Caco-2 (cell line): Measurements from ENCODE around the gene LCK. TPM values are rescaled to one million over a fixed set of nuclear protein-coding genes. Genes with fewer than 3 reads are reported as not detected.

Source experiments
- BruUV-seq: library from RNA; stranded (reverse); fragments of 400-500 nt; replicated peaks from 2 replicates; lab custom pipeline; 2021; lab: Mats Ljungman, UMichigan
- CTCF ChIA-PET: fragments of 300-600 bp; sonication (Branson Sonifier 250); formaldehyde crosslinking; loops from one replicate; lab custom pipeline; 2022; ENCODE audit warnings: antibody characterized with exemption; lab: Charles Lee
- POLR2A ChIA-PET: fragments of 300-600 bp; sonication (Branson Sonifier 250); formaldehyde crosslinking; loops from one replicate; lab custom pipeline; 2022; ENCODE audit warnings: antibody characterized with exemption; lab: Charles Lee
- DNase-seq, 2 experiments: peaks; one replicate each; pipeline versions ENCODE4 v3.0.0 to v3.0.0-alpha.2; 2020 to 2022
- H3K27me3 ChIP-seq: replicated peaks from 2 replicates; pipeline ENCODE4 v1.6.0; 2011; ENCODE audit warnings: low read length; ENCODE audit not compliant: control insufficient read depth, insufficient read depth
- H3K36me3 ChIP-seq: 2 replicates; pipeline ENCODE4 v1.5.1; 2011; ENCODE audit warnings: low read length; ENCODE audit not compliant: control insufficient read depth, insufficient read depth
- H3K4me1 ChIP-seq: fragments of 250-450 bp; sonication (Bioruptor Pico); 2 replicates; pipeline ENCODE4 v1.5.1; 2020; ENCODE audit warnings: mild to moderate bottlenecking
- H3K4me3 ChIP-seq: 2 replicates; pipeline ENCODE4 v1.5.1; 2011; ENCODE audit warnings: low read depth, mild to moderate bottlenecking, control low read depth, low read length
- H3K9me3 ChIP-seq: fragments of 250-450 bp; sonication (Bioruptor Pico); 2 replicates; pipeline ENCODE4 v1.5.1; 2020; ENCODE audit warnings: mild to moderate bottlenecking, moderate library complexity
- H3K27ac Mint-ChIP-seq: one replicate; pipeline ENCODE4 v1.8.0; 2022; ENCODE audit warnings: mixed read lengths; ENCODE audit not compliant: unreplicated experiment
- H3K27me3 Mint-ChIP-seq: one replicate; pipeline ENCODE4 v1.8.0; 2022; ENCODE audit warnings: mixed read lengths; ENCODE audit not compliant: insufficient read depth, unreplicated experiment
- H3K36me3 Mint-ChIP-seq: one replicate; pipeline ENCODE4 v1.8.0; 2022; ENCODE audit warnings: mild to moderate bottlenecking, mixed read lengths; ENCODE audit not compliant: insufficient read depth, unreplicated experiment
- H3K4me1 Mint-ChIP-seq: one replicate; pipeline ENCODE4 v1.8.0; 2022; ENCODE audit warnings: low read depth, mixed read lengths; ENCODE audit not compliant: unreplicated experiment
- H3K4me3 Mint-ChIP-seq: one replicate; pipeline ENCODE4 v1.8.0; 2022; ENCODE audit warnings: mild to moderate bottlenecking, moderate library complexity, mixed read lengths; ENCODE audit not compliant: unreplicated experiment
- H3K9me3 Mint-ChIP-seq: one replicate; pipeline ENCODE4 v1.8.0; 2022; ENCODE audit warnings: mixed read lengths; ENCODE audit not compliant: unreplicated experiment
- intact Hi-C: fragments of 100-400 bp; cut with micrococcal nuclease; formaldehyde crosslinking; loops from one replicate; pipeline ENCODE4 v1.10.0; 2022; ENCODE audit not compliant: unreplicated experiment
- total RNA-seq: library from RNA; stranded (reverse); gene quantifications from 2 replicates; pipeline ENCODE4 v1.2.3, GENCODE V29; 2022
- TF ChIP-seq, protein P1 (sequence below), 2 experiments: fragments of 200-600 bp in 1 of 2; IDR thresholded peaks; 1 replicate in 1 of 2; 2 replicates in 1 of 2; pipeline versions ENCODE4 v1.5.1 to v1.8.0; 2011 to 2022; ENCODE audit warnings: antibody characterized with exemption in 1 of 2, control low read depth in 1 of 2, inconsistent platforms in 1 of 2, low read depth in 1 of 2, low read length in 1 of 2, mild to moderate bottlenecking in 1 of 2, moderate library complexity in 1 of 2; ENCODE audit not compliant: insufficient read depth in 1 of 2, severe bottlenecking in 1 of 2, unreplicated experiment in 1 of 2

Gene LCK
- total RNA-seq, 1 experiment from 2014 or later: 0.39 TPM

- no peak for DNase-seq
- Histone ChIP-seq H3K27me3 (no peaks in the 10 kb centered on the region), H3K4me3 (no peak overlapping the region), H3K9me3 (no peaks in the 10 kb centered on the region), H3K4me1 (no peaks in the 10 kb centered on the region), H3K36me3 (no peaks in the 10 kb centered on the region)
- ChIA-PET CTCF (no interaction called here), POLR2A (no interaction called here)
- Mint-ChIP-seq H3K9me3 (no peaks in the 10 kb centered on the region), H3K27ac (no peak overlapping the region), H3K36me3 (peaks cover 5% of the 10 kb centered on the region), H3K27me3 (no peaks in the 10 kb centered on the region), H3K4me3 (no peak overlapping the region), H3K4me1 (no peaks in the 10 kb centered on the region)
- no TSS peak for BruUV-seq
- intact Hi-C loops: no loop called here
- TF ChIP-seq, protein P1, sequence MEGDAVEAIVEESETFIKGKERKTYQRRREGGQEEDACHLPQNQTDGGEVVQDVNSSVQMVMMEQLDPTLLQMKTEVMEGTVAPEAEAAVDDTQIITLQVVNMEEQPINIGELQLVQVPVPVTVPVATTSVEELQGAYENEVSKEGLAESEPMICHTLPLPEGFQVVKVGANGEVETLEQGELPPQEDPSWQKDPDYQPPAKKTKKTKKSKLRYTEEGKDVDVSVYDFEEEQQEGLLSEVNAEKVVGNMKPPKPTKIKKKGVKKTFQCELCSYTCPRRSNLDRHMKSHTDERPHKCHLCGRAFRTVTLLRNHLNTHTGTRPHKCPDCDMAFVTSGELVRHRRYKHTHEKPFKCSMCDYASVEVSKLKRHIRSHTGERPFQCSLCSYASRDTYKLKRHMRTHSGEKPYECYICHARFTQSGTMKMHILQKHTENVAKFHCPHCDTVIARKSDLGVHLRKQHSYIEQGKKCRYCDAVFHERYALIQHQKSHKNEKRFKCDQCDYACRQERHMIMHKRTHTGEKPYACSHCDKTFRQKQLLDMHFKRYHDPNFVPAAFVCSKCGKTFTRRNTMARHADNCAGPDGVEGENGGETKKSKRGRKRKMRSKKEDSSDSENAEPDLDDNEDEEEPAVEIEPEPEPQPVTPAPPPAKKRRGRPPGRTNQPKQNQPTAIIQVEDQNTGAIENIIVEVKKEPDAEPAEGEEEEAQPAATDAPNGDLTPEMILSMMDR (IDR thresholded peaks at IDR 0.05; ENCODE audit: insufficient read depth in 1 of 2, low read depth in 1 of 2, low read length in 1 of 2, severe bottlenecking in 1 of 2, unreplicated experiment in 1 of 2): no peak
These were observed 34.6 kb downstream of the LCK start for GRCh38 chr1:32285658-32286057.

DNA sequence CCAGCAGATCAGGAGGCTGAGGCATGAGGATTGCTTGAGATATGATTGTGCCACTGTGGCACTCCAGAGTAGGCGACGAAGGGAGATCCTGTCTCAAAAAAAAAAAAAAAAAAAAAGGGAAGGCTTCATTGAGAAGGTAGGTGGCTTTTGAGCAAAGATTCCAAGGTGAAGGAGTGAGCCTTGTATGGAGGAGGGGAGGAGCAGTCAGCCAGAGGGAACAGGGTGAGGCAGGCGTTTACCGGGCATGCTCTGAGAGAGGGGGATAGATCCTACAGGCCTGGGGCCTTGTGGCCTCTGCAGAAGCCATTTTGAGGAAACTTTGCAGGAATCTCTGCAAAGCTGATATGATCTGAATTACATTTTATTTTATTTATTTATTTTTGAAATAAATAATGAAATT, 35.7 kb downstream of the LCK start:
- Histone ChIP-seq H3K27me3 (no peaks in the 10 kb centered on the region), H3K36me3 (no peaks in the 10 kb centered on the region), H3K4me3 (no peak overlapping the region), H3K9me3 (no peaks in the 10 kb centered on the region), H3K4me1 (no peaks in the 10 kb centered on the region)
- ChIA-PET POLR2A (no interaction called here), CTCF (interaction anchor here (0.7 kb wide), 1 partner anchor 76 kb away, joined by 8 read pairs; no protein-coding TSS in a partner anchor)
- H3K27me3 Mint-ChIP-seq: no peaks in the 10 kb centered on the region
- H3K4me3 Mint-ChIP-seq: no peak overlapping the region
- no TSS peak for BruUV-seq
- H3K27ac Mint-ChIP-seq: no peak overlapping the region
- intact Hi-C loops: no loop called here
- H3K36me3 Mint-ChIP-seq: peaks cover 5% of the 10 kb centered on the region
- H3K9me3 Mint-ChIP-seq: no peaks in the 10 kb centered on the region
- DNase-seq: no peak
- TF ChIP-seq, protein P1 (IDR thresholded peaks at IDR 0.05; ENCODE audit: insufficient read depth in 1 of 2, low read depth in 1 of 2, low read length in 1 of 2, severe bottlenecking in 1 of 2, unreplicated experiment in 1 of 2): no peak
- H3K4me1 Mint-ChIP-seq: peaks cover 5% of the 10 kb centered on the region

- Mint-ChIP-seq H3K9me3 (no peaks in the 10 kb centered on the region), H3K36me3 (peaks cover 16% of the 10 kb centered on the region), H3K27ac (no peak overlapping the region), H3K4me1 (peaks cover 6% of the 10 kb centered on the region), H3K4me3 (no peak overlapping the region), H3K27me3 (no peaks in the 10 kb centered on the region)
- intact Hi-C loops: no loop called here
- no peak for DNase-seq
- TF ChIP-seq, protein P1 (IDR thresholded peaks at IDR 0.05; ENCODE audit: insufficient read depth in 1 of 2, low read depth in 1 of 2, low read length in 1 of 2, severe bottlenecking in 1 of 2, unreplicated experiment in 1 of 2): no peak
- no peaks in the 10 kb centered on the region for H3K9me3 ChIP-seq
- H3K4me3 ChIP-seq: no peak overlapping the region
- ChIA-PET CTCF (no interaction called here), POLR2A (no interaction called here)
- H3K4me1 ChIP-seq: no peaks in the 10 kb centered on the region
- no peaks in the 10 kb centered on the region for H3K36me3 ChIP-seq
- BruUV-seq: no TSS peak
- no peaks in the 10 kb centered on the region for H3K27me3 ChIP-seq
These were observed 38.2 kb downstream of the LCK start for GRCh38 chr1:32289256-32289655.
